GM10266 (cell line): ENCODE measurements around the gene BSPRY.

Experiments used
- DNase-seq: peaks from one replicate; pipeline ENCODE4 v3.0.0; 2012; ENCODE audit errors: extremely low spot score
- TF ChIP-seq, protein P1 (sequence below): IDR thresholded peaks from 2 replicates; pipeline ENCODE4 v1.5.1; 2012; ENCODE audit warnings: mild to moderate bottlenecking, low read depth; ENCODE audit not compliant: control insufficient read depth, insufficient read depth; ENCODE audit errors: missing control alignments

Gene BSPRY

GRCh38 chr9:113309204-113309813 lies 40.0 kb upstream of the BSPRY start:
- DNase-seq = peak; percentile 63
- TF ChIP-seq, protein P1, sequence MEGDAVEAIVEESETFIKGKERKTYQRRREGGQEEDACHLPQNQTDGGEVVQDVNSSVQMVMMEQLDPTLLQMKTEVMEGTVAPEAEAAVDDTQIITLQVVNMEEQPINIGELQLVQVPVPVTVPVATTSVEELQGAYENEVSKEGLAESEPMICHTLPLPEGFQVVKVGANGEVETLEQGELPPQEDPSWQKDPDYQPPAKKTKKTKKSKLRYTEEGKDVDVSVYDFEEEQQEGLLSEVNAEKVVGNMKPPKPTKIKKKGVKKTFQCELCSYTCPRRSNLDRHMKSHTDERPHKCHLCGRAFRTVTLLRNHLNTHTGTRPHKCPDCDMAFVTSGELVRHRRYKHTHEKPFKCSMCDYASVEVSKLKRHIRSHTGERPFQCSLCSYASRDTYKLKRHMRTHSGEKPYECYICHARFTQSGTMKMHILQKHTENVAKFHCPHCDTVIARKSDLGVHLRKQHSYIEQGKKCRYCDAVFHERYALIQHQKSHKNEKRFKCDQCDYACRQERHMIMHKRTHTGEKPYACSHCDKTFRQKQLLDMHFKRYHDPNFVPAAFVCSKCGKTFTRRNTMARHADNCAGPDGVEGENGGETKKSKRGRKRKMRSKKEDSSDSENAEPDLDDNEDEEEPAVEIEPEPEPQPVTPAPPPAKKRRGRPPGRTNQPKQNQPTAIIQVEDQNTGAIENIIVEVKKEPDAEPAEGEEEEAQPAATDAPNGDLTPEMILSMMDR = peak; percentile 63

DNA sequence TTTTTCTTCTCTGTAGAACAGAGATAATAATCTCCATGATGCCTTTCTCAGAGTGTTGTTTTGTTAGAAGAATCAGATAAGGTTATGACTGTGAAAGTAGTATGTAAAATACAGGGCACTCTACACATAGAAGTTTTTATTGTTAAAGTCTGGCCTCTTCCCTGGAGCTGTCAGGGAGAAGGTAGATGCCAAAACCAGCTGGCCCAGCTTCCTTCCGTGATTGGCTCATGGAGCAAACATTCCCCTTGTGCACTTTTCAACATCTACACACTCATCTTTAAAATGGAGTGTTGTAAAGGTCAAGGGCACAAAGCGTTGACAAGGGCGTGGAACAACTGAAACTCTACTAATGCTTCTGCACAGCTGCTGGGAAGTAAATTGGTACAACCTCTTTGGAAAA lies 38.8 kb upstream of the BSPRY start:
- TF ChIP-seq, protein P1 = no peak
- no peak for DNase-seq

GRCh38 chr9:113311961-113312360 lies 37.4 kb upstream of the BSPRY start:
- DNase-seq = no peak

DNA sequence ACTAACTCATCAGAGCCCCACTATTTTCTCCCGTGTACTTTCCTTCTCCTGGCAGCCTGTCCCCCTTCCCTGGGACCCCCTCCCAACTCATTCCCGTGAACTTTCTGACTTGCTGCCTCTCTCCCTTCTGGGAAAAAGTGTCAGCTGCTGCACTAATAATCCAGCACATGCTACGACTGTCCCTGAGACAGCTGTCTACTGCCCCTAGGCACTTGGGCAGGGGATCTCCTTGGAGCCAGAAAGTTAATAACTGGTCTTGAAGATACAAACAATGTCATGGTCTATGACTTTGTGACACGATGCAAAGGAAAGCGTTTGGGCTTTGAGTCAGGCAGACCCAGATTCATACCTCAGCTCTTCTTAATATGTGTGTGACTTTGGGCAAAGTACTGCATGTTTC lies 36.1 kb upstream of the BSPRY start:
- no peak for DNase-seq
- TF ChIP-seq, protein P1 = no peak

More at GRCh38 chr9:113311961-113312360, 37.4 kb upstream of the BSPRY start:
- TF ChIP-seq, protein P1 = no peak

DNA sequence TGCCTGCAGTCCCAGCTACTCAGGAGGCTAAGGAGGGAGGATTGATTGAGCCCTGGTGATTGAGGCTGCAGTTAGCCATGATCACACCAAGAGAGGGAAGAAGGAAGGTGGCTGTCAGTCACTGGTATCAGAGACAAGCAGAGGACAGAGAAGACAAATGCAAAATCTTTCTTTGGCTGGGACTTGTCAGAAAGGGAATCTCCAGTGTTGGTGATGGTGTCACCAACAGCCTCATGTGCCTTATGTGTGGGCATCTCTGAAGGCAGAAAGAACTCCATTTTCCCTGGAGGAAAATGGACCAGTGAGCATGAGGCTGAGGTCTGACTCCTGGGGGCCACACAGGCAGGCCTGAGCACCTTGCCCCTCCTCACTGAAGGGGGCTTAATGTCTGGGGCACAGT lies 34.1 kb upstream of the BSPRY start:
- TF ChIP-seq, protein P1 = no peak
- DNase-seq = no peak

- TF ChIP-seq, protein P1 = no peak
Measured at GRCh38 chr9:113316030-113316429, 33.3 kb upstream of the BSPRY start.

GRCh38 chr9:113317777-113318176 lies 31.6 kb upstream of the BSPRY start:
- no peak for DNase-seq
- TF ChIP-seq, protein P1 = no peak

More at GRCh38 chr9:113316030-113316429, 33.3 kb upstream of the BSPRY start:
- DNase-seq = no peak
